Effector memory CD4-positive, alpha-beta T cell (primary cell): ENCODE measurements around the gene TECPR2.
"Not testable (repeated sequence)": the region's sequence is repeated elsewhere in the genome, so short reads cannot be mapped to it uniquely, and the experiment has no call there.

Experiments
- DNase-seq, 3 donors: peaks; one replicate each; pipeline ENCODE4 v3.0.0-alpha.2; 2020
- H3K27ac ChIP-seq: 2 replicates; pipeline ENCODE4 v1.7.0; 2013; ENCODE audit warnings: mild to moderate bottlenecking, low read length, moderate library complexity; ENCODE audit not compliant: insufficient read depth, poor library complexity, severe bottlenecking
- H3K27me3 ChIP-seq: replicated peaks from 2 replicates; pipeline ENCODE4 v1.7.0; 2013; ENCODE audit warnings: mild to moderate bottlenecking, low read length; ENCODE audit not compliant: insufficient read depth, control insufficient read depth, poor library complexity, severe bottlenecking
- H3K36me3 ChIP-seq: 2 replicates; pipeline ENCODE4 v1.7.0; 2013; ENCODE audit warnings: mild to moderate bottlenecking, low read length, moderate library complexity; ENCODE audit not compliant: control insufficient read depth, insufficient read depth
- H3K4me1 ChIP-seq: 2 replicates; pipeline ENCODE4 v1.7.0; 2013; ENCODE audit warnings: low read length, mild to moderate bottlenecking; ENCODE audit not compliant: control insufficient read depth, insufficient read depth, poor library complexity, severe bottlenecking
- H3K4me3 ChIP-seq: 2 replicates; pipeline ENCODE4 v1.7.0; 2013; ENCODE audit warnings: low read length, low read depth, mild to moderate bottlenecking; ENCODE audit not compliant: insufficient read depth, poor library complexity, severe bottlenecking
- H3K9me3 ChIP-seq: 2 replicates; pipeline ENCODE4 v1.7.0; 2013; ENCODE audit warnings: mild to moderate bottlenecking, low read length, moderate library complexity; ENCODE audit not compliant: control insufficient read depth

The TECPR2 gene

DNA sequence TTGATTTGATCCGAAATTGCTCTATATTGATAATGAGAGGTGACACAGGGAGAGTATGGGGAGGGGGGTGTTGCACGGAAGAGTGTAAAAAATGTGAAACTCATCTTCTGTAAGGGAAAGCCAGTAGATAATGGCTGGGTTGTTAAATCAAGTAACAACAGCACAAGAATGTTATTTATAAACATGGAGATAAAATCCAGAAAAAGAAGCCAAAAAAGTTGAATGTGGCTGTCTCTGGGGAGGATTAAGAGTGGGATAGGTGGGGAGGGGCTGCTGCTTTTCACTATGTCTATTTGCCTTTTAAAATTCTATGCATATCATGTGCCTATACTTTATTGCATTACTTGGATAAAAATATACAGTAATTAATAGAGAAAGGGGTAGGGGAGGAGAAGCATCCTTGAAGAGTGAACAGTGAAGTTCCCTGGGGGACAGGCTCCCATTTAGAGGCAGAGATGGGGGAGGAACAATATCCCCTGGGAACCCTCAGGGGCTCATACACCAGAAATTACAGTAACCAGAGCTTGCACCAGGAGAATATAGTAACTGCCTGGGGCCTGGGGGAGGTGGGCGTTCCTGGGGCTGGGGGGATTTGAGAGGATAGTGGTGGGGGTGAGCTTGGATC is 186.0 kb downstream of the TECPR2 start:
- Histone ChIP-seq H3K9me3 (no peaks in the 10 kb centered on the region), H3K36me3 (no peaks in the 10 kb centered on the region), H3K4me1 (peaks cover 3% of the 10 kb centered on the region), H3K27me3 (peaks cover 15% of the 10 kb centered on the region), H3K4me3 (no peak overlapping the region), H3K27ac (no peak overlapping the region)
- DNase-seq, result no peak

DNA sequence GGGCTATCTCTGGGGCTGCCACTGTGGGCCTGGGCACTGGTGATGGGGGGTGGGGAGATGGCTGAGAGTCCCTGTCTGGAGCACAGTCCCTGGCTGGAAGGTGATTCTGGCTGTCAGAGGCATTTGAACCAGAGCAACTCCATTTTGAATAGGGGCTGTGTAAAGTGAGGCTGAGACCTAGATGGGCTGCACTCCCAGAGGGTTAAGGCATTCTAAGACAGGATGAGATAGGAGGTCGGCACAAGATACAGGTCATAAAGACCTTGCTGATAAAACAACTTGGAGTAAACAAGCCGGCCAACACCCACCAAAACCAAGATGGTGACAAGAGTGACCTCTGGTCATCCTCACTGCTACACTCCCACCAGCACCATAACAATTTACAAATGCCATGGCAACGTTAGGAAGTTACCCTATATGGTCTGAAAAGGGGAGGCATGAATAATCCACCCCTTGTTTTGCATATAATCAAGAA is 188.2 kb downstream of the TECPR2 start:
- not testable (repeated sequence) for H3K9me3 ChIP-seq, H3K27me3 ChIP-seq, H3K36me3 ChIP-seq, H3K4me3 ChIP-seq, H3K27ac ChIP-seq, DNase-seq, H3K4me1 ChIP-seq
